ENCODE data around the gene KLK1. TPM values are rescaled to one million over a fixed set of nuclear protein-coding genes. Genes with fewer than 3 reads are reported as not detected.
A peak's percentile ranks its signal among the peaks of the same experiment; 100 is the strongest.
"Not testable (repeated sequence)": the region's sequence is repeated elsewhere in the genome, so short reads cannot be mapped to it uniquely, and the experiment has no call there.

KLK1 gene
- total RNA-seq, 4 donors from 2014 or later, result 0.41 TPM; not detected in 3

DNA sequence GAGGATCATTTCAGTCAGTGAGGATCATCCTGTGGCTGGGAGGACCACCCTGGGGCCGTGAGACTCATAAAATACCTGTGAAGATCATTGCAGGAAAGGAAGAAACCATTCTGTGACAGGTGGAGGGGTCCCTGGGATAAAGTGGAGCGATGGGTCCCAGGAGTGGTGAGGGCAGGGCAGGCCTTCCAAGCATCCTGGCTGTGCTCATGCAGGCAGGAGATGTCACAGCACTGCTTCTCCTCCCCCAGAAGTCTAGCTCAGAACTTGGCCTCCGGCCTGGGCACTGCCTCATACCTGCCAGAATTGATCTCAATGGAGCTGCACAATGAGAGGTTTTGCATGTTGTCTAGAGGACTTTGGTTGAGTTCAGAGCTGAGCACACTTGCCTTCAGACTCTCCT lies 11.1 kb downstream of the KLK1 start:
- TF ChIP-seq, protein P1, sequence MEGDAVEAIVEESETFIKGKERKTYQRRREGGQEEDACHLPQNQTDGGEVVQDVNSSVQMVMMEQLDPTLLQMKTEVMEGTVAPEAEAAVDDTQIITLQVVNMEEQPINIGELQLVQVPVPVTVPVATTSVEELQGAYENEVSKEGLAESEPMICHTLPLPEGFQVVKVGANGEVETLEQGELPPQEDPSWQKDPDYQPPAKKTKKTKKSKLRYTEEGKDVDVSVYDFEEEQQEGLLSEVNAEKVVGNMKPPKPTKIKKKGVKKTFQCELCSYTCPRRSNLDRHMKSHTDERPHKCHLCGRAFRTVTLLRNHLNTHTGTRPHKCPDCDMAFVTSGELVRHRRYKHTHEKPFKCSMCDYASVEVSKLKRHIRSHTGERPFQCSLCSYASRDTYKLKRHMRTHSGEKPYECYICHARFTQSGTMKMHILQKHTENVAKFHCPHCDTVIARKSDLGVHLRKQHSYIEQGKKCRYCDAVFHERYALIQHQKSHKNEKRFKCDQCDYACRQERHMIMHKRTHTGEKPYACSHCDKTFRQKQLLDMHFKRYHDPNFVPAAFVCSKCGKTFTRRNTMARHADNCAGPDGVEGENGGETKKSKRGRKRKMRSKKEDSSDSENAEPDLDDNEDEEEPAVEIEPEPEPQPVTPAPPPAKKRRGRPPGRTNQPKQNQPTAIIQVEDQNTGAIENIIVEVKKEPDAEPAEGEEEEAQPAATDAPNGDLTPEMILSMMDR (IDR thresholded peaks at IDR 0.05 in 4 of 5, conservative IDR thresholded peaks at IDR 0.05 in 1 of 5), result no peak
- no peak for TF ChIP-seq POLR2A (IDR thresholded peaks at IDR 0.05)
- intact Hi-C loops (cut with DNase I; ENCODE audit: low total_unique reads), result no loop called here
- in situ Hi-C loops (cut with MboI; ENCODE audit: low sequenced_read_pairs in 4 of 4), result no loop called here
- Histone ChIP-seq H3K9me3 (no peaks in the 10 kb centered on the region), H3K27me3 (peaks cover 3 to 7% (median 7%) of the 10 kb centered on the region in 3 donors), H3K27ac (no peak overlapping the region), H3K4me1 (no peaks in the 10 kb centered on the region), H3K36me3 (no peaks in the 10 kb centered on the region), H3K4me3 (no peak overlapping the region)
- ATAC-seq (no peak), DNase-seq (no peak)

DNA sequence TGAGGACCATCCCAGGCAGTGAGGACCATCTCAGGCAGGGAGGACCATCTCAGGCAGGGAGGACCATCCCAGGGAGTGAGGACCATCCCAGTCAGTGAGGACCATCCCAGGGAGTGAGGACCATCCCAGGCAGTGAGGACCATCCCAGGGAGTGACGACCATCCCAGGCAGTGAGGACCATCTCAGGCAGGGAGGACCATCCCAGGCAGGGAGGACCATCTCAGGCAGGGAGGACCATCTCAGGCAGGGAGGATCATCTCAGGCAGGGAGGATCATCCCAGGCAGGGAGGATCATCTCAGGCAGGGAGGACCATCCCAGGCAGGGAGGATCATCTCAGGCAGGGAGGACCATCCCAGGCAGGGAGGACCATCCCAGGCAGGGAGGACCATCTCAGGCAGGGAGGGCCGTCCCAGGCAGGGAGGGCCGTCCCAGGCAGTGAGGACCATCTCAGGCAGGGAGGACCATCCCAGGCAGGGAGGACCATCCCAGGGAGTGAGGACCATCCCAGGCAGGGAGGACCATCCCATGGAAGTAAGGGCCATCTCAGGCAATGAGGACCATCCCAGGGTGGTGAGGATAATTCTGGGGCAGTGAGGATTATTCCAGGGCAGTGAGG lies 11.9 kb downstream of the KLK1 start:
- ATAC-seq; H3K36me3 ChIP-seq; H3K4me3 ChIP-seq; DNase-seq; in situ Hi-C loops (cut with MboI; ENCODE audit: low sequenced_read_pairs in 4 of 4); H3K4me1 ChIP-seq; H3K27me3 ChIP-seq; intact Hi-C loops (cut with DNase I; ENCODE audit: low total_unique reads); H3K9me3 ChIP-seq; H3K27ac ChIP-seq: not testable (repeated sequence)

DNA sequence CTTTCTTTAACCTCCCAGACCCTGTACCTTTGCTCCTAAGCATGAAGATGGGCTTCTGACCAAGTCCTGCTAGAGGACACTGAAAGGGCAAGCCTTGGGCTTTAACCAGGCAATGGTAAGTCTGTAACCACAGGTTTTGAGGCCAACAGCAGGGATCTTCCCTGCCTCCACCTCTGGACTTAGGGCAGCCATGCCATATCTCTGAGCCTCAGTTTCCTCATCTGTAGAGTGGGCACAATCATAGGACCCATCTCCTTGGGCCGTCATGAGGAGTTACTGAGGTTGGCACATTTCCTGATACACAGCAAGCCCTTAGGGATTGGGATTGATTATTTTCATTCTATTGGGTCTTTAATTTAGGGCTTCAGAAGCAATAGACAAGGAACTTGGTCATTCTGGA lies 14.7 kb downstream of the KLK1 start:
- ATAC-seq (no peak), DNase-seq (no peak)
- intact Hi-C loops (cut with DNase I; ENCODE audit: low total_unique reads) (loop anchor here (10.0 kb wide), 3 partner anchors 294 to 374 kb away; partner anchors contain the start of genes ASPDH, CTU1, JOSD2 and MYBPC2), in situ Hi-C loops (cut with MboI; ENCODE audit: low sequenced_read_pairs in 4 of 4) (no loop called here)
- Histone ChIP-seq H3K27ac (no peak overlapping the region), H3K9me3 (no peaks in the 10 kb centered on the region), H3K4me1 (peaks cover 5 to 8% of the 10 kb centered on the region in 2 donors), H3K27me3 (no peaks in the 10 kb centered on the region), H3K36me3 (no peaks in the 10 kb centered on the region), H3K4me3 (no peak overlapping the region)
- TF ChIP-seq, protein P1 (IDR thresholded peaks at IDR 0.05 in 4 of 5, conservative IDR thresholded peaks at IDR 0.05 in 1 of 5), result no peak
- no peak for TF ChIP-seq POLR2A (IDR thresholded peaks at IDR 0.05)

DNA sequence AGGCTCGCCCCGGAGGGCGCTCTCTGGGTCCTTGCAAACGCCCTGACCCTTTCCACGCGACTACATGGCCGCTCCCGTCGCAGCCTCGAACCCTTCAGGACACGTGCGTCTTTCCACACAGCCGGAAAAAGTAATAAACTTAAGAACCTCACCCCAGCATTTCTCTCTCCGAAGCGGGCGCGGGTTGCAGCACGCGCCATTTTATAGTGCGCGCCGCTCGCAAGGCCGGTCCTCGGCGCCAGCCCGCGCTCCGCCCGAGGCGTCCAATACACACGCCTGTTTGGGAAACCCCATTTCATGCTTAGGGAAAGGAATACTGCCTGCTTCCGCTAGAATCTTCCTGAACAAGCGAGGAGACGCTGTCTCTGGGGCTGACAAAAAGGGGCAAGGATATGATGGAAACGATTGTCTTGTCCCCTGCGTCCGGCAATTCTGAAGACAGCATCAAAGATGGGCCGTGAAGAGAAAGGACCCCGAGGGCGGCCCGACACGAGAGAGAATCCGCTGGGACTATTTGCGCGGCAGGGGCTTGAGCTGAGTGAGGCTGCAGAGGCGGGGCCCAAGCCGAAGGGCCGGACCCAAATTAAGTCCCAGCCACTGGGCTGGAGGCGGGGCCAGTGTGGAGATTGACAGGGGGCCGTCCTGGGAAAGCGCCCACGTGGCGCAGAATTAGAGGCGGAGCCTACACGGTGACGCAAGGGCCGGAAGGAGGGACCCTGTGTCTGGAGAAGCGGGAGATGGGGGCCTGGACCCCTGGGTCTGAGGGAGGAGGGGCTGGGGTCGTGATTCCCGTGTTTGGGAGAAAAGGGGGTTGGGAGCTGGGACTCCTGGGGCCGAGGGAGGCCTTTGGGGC lies 18.9 kb downstream of the KLK1 start:
- Histone ChIP-seq H3K36me3 (no peaks in the 10 kb centered on the region), H3K4me3 (peak overlapping the region; percentile 82 to 100 (median 84)), H3K27ac (peak overlapping the region; percentile 92 to 100 (median 94)), H3K4me1 (peaks cover 15 to 23% of the 10 kb centered on the region in 2 donors), H3K9me3 (no peaks in the 10 kb centered on the region), H3K27me3 (no peaks in the 10 kb centered on the region)
- ATAC-seq (peak; percentile 98), DNase-seq (peak; percentile 96 to 98)
- intact Hi-C loops (cut with DNase I; ENCODE audit: low total_unique reads), result loop anchor here (1.0 to 10.0 kb wide), 7 partner anchors 80 to 1352 kb away; partner anchors contain the start of genes ALDH16A1, ASPDH, CTU1 and ETFB
- in situ Hi-C loops (cut with MboI; ENCODE audit: low sequenced_read_pairs in 4 of 4), result no loop called here
- peak; percentile 56 to 60 for TF ChIP-seq POLR2A (IDR thresholded peaks at IDR 0.05)
- TF ChIP-seq, protein P1 (IDR thresholded peaks at IDR 0.05 in 4 of 5, conservative IDR thresholded peaks at IDR 0.05 in 1 of 5), result peak in 1 of 5 experiments; percentile 16
